Stimulated activated CD4-positive, alpha-beta T cell treated with anti-CD3 and anti-CD28 coated beads, TNF-alpha, amount 100 ng/mL, for 24 hours (primary cell): ENCODE results near the gene PMP22.

Source experiments
- DNase-seq, 3 experiments: peaks; one replicate each; pipeline ENCODE4 v3.0.0-alpha.2; 2020; ENCODE audit warnings: low read depth in 3 of 3

PMP22 gene

DNA sequence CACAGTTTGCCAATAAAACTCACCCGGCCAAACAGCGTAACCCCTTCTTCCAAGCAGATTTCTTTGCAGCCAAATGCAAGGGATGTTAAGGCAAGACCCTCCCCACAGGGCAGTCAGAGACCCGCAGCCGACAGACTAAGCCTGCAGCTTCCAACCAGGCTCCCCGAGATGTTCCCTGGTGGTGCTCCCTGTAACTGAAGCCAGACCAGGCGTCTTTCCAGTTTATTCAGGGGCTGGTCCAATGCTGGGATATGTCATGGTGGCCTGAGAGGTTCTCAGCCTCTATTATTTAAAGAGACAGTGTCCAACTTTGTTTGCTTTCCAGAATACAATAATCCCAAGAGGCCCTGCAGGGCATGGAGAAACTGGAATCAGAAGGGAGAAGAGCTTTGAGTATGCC, at the start of gene PMP22:
Gene PMP22, minus strand, starts transcription at position 196 of the 400 bp plus-strand sequence. CDS start 4,599 bp downstream, outside the sequence.
- DNase-seq, result no peak

DNA sequence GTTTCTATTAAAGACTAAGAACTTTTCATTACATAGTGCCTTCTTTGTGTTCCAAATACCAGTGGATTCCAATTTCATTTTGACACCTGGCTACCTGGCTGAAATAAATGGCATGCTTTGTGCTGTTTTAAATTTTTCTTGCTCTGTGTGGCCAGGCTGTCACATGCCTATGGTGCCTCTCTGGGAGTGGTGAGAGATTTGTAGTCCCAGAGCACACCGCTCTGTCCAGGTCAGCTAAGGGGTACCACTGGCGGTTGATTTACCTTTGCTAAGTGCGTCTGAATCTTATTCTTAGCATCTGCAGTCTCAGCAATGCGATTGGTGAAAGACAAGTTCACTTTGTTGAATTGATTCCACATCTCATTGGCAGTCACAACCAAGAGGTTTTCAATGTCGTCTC, 46.9 kb upstream of the PMP22 start:
- DNase-seq, result no peak

DNA sequence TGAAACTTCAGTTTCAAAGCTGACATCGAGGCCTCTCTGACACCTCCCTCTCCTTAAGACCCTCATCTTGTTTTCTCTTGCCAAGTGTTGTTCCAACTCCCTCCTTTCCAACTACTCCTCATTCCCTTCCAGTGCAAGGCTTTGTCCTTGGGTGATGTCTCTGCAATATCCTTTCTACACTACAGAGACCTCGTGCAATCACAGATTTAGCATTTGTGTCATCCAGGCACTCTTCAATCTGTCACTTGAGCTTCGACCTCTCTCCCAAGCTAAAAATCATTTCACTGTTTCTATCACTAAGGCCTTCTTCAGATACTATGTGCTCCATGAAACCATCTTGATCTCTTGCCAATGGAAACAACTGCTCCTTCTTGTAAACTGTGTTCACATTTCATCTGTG, 44.7 kb upstream of the PMP22 start:
- DNase-seq, result no peak

DNA sequence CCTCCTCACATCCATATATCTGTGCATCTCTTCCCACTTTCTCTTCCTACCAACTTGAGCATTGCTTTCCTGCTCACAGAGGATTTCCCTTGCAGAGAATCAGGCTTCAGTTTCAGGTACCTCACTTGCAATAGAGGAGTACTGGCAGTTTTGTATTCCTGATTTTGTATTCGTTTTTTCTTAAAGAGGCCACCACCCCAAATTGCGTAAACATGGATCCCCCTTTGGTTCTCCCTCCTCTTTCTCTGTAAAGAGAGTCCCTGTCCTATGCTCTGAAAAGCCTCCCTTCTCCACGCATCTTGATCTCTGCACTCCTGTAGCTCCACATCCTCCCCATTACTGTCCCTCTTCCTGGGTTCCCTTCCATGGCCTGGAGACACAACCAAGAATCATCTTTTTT, 44.1 kb upstream of the PMP22 start:
- no peak for DNase-seq

- no peak for DNase-seq
These were observed 43.6 kb upstream of the PMP22 start for GRCh38 chr17:15308758-15309157.

DNA sequence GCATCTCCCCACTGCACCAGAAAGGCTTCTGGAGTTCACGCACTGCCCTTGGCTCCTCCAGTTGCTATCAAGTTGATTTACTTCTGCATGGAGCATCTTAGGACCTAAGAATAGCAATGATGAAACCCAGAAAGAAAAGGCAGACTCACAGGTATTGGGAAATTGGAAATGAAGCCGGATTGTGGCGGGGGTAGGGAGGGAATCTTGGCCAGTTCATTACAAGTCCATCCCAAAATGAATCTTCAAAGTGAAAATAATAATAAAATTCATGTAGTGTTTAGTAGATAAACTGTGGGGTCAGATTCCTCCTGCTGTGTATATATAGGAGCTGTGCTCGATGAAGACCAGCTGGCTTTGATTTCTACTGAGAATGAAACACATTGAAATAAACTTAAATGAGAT, 42.6 kb upstream of the PMP22 start:
- DNase-seq, result no peak

- no peak for DNase-seq
These were observed 38.7 kb upstream of the PMP22 start for GRCh38 chr17:15303851-15304250.

GRCh38 chr17:15303268-15303667, 38.1 kb upstream of the PMP22 start:
- no peak for DNase-seq

DNA sequence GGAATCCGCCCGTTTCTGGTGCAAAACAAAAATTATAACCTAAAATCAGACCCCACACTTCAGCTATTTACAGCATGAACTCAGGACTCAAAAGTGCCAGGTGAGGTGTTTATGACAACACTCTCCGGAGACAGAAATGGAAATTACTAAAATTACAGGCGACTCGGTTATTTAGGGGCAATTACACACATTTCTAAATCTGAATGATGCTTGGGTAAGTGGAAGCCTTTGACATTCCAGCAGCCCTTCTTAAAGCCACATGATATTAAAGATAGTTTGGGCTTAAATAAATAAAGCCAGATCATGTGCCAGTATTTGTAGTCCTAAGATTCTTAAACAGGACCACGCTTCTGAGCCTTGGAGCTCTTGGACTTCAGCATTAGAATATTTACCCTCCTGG, 36.7 kb upstream of the PMP22 start:
- DNase-seq, result no peak

GRCh38 chr17:15298176-15298575, 33.0 kb upstream of the PMP22 start:
- no peak for DNase-seq

GRCh38 chr17:15293558-15293957, 28.4 kb upstream of the PMP22 start:
- DNase-seq, result no peak

- no peak for DNase-seq
These were observed 26.7 kb upstream of the PMP22 start for GRCh38 chr17:15291674-15292361.

GRCh38 chr17:15290605-15291004, 25.5 kb upstream of the PMP22 start:
- no peak for DNase-seq

GRCh38 chr17:15289285-15290183, 24.4 kb upstream of the PMP22 start:
- no peak for DNase-seq

GRCh38 chr17:15288859-15289258, 23.7 kb upstream of the PMP22 start:
- DNase-seq, result no peak

GRCh38 chr17:15287538-15288267, 22.6 kb upstream of the PMP22 start:
- no peak for DNase-seq

DNA sequence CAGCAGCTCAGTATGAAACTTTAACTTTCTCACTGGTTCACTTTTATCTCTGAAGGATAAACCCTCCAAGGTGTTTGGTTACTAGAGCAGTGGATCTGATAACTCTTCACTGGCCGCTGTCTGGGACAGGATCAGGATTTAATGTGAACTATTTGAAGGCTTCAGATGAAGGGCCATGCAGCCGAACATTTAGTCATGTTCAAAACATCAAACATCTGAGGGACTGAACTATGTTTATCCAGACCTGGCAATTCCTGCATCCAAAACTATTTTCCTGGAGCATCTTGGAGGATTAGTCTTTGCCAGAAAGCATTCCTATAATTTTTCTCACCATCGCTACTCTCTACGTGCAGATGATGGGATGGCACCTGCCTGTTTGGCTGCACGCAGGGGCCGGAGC, 20.3 kb upstream of the PMP22 start:
- DNase-seq, result no peak

- DNase-seq, result no peak
These were observed 19.4 kb upstream of the PMP22 start for GRCh38 chr17:15284537-15284936.

- no peak for DNase-seq
These were observed 19.0 kb upstream of the PMP22 start for GRCh38 chr17:15284107-15284506.

DNA sequence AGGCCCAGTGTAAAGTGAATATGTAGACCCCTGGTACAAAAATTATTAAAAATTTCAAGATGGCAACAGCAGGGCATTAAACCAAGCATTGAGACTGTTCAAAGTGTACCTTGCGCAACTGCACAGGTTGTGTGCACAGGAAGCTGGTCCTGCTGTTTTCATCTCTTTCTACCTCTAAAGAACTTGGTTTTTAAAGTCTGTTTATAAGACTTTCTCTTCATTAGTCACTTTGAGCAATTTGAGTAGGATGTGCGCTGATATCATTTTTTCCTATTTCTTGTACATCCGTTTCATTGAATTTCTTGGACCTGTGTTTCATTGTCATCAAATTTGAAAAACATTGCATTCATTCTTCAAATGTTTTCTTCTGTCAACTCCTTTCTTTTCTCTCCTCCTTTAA, 16.8 kb upstream of the PMP22 start:
- DNase-seq, result no peak

DNA sequence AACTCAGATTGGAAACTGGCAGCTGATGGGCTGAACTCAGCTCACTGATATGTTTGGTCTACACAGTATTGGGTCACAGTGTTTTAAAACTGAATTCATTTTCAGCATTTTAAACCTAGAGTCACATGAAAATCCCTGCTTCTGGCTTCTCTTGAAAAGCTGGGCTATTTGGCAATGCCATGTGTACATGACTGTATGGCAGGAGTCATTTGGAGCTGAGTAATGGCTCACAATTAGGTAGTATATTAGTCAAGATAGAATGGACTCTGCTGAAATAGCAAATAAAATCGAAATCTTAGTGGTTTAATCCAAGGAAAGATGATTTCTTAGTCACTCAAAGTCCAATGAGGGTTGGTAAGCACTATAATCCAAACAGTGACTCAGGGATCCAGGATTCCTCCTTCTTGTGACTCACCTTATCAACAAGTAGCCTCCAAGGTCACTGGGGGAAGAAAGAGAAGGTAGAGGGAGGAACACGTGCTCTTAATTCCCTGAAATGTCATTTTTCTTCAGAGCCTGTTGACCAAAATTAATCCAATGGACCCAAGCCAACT, 13.9 kb upstream of the PMP22 start:
- no peak for DNase-seq

GRCh38 chr17:15278380-15278779, 13.3 kb upstream of the PMP22 start:
- no peak for DNase-seq
